GM19468 (cell line): ENCODE results near the gene IGF2R.

Source experiments
- ATAC-seq: cut with Tn5 transposase; IDR thresholded peaks from one replicate; pipeline ENCODE4 v1.9.1; 2021; ENCODE audit warnings: mild to moderate bottlenecking, moderate library complexity, moderate number of reproducible peaks; ENCODE audit not compliant: unreplicated experiment; ENCODE audit errors: extremely low read depth

IGF2R gene

DNA sequence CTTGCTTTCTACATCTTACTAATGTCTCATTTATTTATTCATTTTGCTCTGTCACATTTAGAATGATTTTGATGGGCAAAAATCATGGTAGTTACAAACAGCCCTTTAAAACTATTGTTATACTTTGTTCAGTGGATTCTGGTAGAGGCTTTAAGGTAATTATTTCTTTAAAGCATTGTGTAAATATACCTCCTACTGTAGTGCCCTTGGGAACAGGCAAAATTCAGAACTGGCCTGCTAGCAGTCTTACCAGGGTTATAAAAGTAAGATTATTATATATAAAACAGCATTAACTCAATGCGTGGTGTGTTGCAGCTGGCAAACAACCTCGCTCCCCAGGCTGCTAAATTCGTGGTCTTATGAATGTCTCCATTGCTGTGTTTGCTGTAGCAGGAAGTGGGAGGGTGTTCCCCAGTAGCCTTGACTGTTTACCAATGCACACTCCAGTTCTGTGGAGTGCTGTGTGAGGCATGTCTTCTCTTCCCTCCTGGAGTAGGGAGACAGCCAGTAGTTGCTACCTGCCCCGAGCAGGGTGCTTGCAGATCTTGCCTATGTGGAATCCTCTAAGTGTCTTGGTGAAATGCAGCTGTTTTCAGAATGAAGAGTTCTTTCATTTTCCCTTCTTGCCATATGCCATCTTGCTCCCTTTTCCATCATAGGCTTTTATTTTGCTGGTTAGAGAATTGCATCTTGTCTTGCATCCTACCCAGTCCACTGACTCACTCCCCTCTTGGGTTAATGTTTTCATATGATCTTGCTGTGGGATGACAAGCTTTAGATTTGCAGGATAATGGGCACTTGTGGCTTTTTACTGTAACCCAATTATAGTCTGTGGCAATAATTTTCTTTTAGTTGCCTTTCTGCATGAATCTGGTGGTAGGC lies 45.3 kb downstream of the IGF2R start:
- no peak for ATAC-seq

GRCh38 chr6:160014869-160015182 lies 45.9 kb downstream of the IGF2R start:
- ATAC-seq: no peak

DNA sequence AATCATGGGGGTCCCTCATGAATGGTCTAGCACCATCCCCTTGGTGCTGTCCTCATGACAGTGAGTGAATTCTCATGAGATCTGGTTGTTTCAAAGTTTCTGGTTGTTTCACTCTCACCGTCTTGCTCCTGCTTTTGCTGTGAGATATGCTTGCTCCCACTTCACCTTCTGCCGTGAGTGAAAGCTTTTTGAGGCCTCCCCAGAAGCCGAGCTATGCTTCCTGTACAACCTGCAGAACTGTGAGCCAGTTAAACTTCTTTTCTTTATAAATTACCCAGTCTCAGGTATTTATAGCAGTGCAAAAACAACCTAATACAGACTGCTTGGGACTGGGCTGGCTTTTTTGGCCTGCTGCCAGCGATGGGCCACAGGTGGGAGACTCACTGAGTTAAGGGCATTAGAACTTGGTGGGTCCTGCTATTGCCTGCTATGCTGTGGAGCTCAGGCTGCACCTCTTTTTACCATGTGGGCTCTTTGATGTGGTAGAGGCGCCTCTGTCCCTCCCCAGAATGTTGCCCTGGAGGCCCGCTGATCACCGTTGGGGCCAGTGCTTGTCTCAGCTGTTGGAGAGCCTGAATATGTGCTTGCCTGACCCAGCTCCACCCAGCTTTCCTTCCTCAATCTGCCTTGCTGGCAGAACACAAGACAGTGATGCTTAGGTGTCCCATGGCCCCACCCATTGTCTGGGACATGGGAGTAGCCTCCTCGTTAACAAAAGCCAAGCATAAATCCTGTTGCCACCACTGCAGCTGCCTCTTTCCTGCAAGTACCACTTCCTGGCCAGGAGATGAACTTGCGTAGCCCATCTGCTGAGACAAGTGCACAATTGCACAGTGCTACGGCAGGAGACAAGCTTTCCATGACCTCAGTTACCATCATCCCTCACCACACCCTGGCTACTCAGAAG lies 47.1 kb downstream of the IGF2R start:
- no peak for ATAC-seq

- ATAC-seq: no peak
Observed at GRCh38 chr6:160022101-160022500, 53.2 kb downstream of the IGF2R start.

DNA sequence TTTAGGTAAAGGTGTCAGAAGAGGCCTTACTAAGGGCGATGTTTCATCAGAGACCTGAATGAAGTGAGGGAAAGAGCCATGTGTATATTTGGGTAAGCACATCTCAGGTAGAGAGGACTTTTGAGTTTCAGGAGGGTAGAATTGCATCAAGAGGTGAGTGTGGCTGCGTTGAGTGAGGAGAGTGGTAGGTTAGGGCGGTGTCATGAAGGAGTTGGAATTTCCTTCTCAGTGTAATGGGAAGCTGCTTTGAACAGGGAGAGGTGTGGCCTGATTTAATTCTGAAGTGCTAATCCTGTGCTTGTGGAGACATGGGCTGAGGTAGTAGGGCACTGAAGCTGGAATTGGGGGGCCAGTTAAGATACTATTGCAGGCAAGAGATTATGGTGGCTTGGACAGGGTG lies 53.9 kb downstream of the IGF2R start:
- no peak for ATAC-seq

DNA sequence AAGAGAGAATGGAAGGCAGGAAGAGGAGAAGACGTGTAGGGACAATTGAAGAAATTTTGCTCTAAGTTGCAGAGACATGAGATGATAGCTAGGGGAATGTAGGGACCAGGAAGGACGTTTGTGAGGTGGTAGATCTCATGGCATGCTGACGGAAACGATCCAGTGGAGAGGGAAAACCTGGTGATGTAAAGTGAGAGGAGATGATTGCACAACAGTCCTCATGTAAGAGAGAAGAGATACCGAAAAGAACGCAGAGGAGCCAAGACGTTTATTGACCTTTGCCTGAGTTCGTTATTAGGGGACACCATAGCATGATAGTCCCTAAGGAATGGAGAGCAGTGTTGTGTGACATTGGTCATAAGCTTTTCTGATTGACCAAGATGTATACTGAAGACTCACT lies 55.3 kb downstream of the IGF2R start:
- no peak for ATAC-seq

DNA sequence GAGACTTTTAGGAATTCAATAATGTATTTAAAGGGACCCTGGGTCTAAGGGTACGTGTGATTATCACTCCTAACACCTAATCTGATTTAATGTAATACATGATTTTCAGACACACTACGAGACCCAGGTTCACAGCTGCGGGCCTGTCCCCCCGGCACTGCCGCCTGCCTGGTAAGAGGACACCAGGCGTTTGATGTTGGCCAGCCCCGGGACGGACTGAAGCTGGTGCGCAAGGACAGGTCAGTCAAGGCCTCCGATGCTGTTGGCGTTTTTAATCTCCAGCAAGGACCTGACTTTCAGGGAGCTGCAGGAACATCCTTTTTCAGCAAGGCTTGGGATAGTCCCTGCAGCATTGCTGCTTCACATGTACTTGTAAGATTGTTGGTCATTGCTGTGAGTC lies 58.2 kb downstream of the IGF2R start:
- ATAC-seq: no peak

GRCh38 chr6:160027931-160028330 lies 59.0 kb downstream of the IGF2R start:
- ATAC-seq: no peak

DNA sequence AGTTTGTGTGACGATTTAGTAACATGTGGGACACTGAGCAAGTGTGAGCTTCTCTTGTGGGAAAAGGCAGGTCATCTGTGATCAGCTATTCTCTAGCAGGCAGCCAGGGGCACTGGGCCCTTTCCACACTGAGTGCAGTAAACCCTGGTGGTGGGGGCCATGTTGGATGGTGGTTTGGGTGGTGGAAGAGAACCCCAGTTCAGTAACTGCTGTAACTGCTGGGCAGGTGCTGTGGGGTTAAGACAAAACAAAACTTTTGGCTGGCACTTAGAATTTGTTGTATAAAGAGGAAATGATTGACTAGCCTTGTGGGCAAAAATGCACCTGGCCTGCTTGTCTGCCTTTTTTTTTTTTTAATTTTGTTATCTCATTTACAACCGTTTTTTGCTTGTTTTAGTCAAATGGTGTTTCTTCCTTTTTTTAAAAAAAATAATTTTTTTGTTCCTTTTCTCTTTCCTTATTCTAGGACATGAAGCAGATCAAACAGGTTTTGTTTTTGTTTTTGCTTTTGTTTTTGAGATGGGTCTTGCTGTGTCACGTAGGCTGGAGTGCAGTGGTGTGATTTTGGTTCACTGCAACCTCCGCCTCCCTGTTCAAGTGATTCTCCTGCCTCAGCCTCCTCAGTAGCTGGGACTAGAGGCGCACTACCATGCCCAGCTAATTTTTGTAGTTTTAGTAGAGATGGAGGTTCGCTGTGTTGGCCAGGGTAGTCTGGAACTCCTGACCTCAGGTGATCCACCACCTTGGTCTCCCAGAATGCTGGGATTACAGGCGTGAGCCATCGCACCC lies 59.8 kb downstream of the IGF2R start:
- peak; percentile 79 for ATAC-seq

DNA sequence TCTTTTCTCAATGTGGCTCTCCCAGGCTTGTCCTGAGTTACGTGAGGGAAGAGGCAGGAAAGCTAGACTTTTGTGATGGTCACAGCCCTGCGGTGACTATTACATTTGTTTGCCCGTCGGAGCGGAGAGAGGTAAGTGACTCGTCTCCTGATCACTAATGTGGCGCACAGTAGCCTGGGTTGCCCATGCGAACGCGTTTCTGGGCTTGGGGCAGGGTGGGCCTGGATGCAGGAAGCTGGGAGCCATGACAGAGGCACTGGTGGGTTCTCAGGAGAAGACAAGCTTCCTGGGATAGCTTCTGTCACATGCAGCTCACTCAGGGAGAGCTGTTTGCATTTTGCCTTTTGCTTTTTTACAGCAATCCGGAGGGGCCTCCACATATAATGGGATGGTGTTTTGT lies 60.6 kb downstream of the IGF2R start:
- no peak for ATAC-seq

DNA sequence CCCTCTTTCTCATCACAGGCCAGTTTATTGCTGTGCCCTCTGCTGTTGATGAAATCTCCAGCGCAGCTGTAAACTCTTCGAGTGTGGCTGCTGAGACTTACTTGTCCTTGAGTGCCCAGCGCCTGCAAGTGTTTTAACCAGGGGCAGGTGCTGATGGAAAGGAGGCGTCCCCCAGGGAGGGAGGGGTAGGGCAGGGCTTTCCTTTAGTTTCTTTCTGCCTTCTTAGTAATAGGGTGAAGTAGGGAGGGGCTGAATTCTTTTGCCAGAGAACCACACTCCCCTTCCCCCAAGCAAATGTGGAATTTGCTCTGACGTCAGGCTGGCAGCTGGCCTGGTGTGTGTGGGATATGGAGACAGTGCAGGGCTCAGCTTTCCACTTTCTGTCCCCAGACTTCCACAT lies 61.2 kb downstream of the IGF2R start:
- ATAC-seq: no peak

- ATAC-seq: no peak
Observed at GRCh38 chr6:160031442-160031841, 62.6 kb downstream of the IGF2R start.

GRCh38 chr6:160031871-160032270 lies 63.0 kb downstream of the IGF2R start:
- no peak for ATAC-seq

GRCh38 chr6:160032538-160032937 lies 63.7 kb downstream of the IGF2R start:
- no peak for ATAC-seq

DNA sequence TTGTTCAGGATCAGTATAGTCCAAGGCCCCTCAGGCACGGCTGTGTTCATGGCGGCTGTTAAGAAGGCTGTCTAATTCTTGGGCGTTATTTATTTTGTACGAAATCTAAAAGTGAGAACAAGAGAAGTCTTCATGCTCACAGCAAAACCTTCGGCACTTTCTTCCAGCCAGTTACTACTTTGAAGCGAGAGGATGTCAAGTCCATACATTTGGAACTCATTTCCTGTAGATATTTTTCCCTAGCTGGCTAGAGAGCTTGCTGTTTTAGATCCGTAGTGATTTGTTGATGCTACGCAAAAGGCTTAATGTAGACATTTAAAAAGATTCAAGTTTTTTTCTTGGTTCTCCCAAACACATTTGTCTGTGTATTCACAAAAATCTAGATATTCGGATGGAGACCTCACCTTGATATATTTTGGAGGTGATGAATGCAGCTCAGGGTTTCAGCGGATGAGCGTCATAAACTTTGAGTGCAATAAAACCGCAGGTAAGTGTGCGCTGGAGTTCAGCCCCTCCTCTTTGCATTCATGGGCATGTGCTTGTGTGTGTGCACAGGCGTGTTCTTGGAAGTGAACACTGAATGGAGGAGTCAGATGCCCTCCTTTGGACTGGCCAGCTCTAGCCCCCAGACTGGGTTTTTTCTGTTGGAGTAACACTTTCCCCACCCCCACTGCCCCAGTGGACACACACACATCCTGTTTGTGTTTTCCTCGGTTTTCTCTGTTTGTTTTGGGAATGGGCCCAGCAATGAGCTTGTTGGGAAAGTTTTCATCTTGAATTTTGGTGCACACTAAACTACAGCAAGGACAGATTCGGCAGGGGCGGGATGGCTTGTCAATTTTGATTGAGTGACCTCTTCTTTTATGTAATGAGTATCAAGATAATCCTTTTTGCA lies 65.4 kb downstream of the IGF2R start:
- ATAC-seq: no peak

DNA sequence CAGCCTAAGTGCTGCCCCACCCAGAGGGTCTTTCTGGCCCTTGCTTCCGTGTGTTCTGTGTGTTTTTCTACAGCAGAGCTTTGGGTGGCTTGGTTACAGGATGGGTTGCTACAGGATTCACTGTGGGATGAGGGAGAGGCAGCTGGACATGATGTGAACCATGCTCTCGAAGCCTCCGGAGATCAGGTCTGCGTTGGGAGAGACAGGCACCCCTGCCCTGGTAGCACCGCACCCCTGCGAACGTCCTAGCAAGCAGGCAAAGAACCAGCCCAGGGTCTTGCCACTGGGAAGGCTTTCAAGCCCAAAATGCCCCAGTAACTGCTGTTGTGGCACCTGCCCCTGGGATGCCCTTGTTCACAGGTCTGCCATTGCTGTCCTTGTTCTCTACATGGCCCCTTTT lies 66.4 kb downstream of the IGF2R start:
- ATAC-seq: no peak

DNA sequence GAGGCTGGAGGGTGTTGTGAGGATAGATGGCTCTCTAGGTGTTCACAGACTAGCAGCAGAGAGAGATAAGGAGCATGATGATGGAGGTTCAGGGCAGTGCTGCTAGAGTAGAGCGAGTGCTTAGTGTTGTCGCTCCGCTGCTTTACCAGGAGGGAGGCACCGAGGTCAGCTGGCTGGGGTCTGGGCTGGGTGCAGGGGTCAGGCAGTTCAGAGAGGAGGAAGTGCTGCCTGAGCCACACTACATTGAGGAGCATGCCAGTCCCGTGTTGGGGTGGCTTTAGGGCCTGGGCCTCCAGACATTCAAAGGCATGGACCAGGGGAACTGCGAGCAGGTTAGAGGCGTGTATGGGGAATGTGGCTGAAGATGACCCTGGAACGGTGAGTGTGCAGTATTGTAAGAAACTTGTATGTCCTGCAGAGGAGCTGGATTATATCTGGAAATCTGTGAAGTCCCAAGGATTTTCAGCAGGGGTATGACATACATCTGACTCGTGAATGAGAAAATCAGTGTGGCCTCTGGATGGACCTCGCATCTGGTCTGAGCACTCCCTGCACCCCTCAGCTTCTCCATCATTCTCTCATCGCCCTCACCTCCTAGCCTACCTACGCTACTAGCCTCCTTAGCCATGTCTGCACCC lies 66.9 kb downstream of the IGF2R start:
- no peak for ATAC-seq

DNA sequence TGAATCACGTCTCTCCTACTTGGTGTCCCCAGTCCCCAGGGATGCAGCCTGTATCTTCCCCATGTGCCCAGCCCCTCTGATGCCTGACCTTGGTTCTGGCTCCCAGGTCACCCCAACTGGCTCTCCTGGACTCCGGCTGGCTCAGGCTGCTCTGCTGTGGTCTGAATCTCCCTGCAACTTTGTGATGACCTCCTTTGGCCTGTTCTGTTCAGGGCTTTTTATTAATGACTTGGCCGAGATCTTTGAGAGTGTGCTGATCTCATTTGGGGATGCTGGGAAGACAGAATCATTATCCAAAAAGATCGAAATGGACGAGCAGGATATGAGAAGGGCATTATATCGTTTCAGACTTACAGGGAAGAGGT lies 67.4 kb downstream of the IGF2R start:
- no peak for ATAC-seq

GRCh38 chr6:160036790-160037206 lies 67.9 kb downstream of the IGF2R start:
- ATAC-seq: no peak
